Neural cell (in vitro differentiated cells): ENCODE results near the gene PTPN22. TPM values are rescaled to one million over a fixed set of nuclear protein-coding genes. Genes with fewer than 3 reads are reported as not detected.

Source experiments
- H2AFZ ChIP-seq: fragments of 200-600, 300-800 bp; sonication (generic), shearing (Covaris generic); 2 replicates; pipeline ENCODE4 v1.6.0; 2014; ENCODE audit warnings: low read depth, mild to moderate bottlenecking, antibody characterized with exemption, low read length, moderate library complexity
- H3F3A ChIP-seq: fragments of 200-600 bp; shearing (Covaris generic); 2 replicates; pipeline ENCODE4 v1.6.1; 2016; ENCODE audit warnings: mild to moderate bottlenecking, moderate library complexity, mixed read lengths, antibody characterized with exemption, low read length; ENCODE audit not compliant: insufficient read depth, poor library complexity, severe bottlenecking
- H3K27ac ChIP-seq: fragments of 200-600, 300-800 bp; sonication (generic), shearing (Covaris generic); 2 replicates; pipeline ENCODE4 v1.5.1; 2014; ENCODE audit warnings: mild to moderate bottlenecking, low read length, moderate library complexity
- H3K27me3 ChIP-seq: fragments of 300-800, 200-600 bp; sonication (generic), shearing (Covaris generic); 2 replicates; pipeline ENCODE4 v1.6.0; 2014; ENCODE audit warnings: mild to moderate bottlenecking, low read depth, low read length, moderate library complexity; ENCODE audit not compliant: insufficient read depth
- H3K36me3 ChIP-seq: fragments of 300-800, 200-600 bp; sonication (generic), shearing (Covaris generic); 2 replicates; pipeline ENCODE4 v1.5.1; 2014; ENCODE audit warnings: mild to moderate bottlenecking, antibody characterized with exemption, low read length, moderate library complexity; ENCODE audit not compliant: insufficient read depth
- H3K4me2 ChIP-seq: fragments of 300-800, 200-600 bp; sonication (generic), shearing (Covaris generic); 2 replicates; pipeline ENCODE4 v1.6.0; 2014; ENCODE audit warnings: mild to moderate bottlenecking, low read length
- H3K4me3 ChIP-seq: fragments of 300-800, 200-600 bp; sonication (generic), shearing (Covaris generic); 2 replicates; pipeline ENCODE4 v1.5.1; 2014; ENCODE audit warnings: mild to moderate bottlenecking, low read length, moderate library complexity
- H3K79me2 ChIP-seq: fragments of 200-600 bp; shearing (Covaris generic); replicated peaks from 2 replicates; pipeline ENCODE4 v1.6.0; 2014; ENCODE audit warnings: mild to moderate bottlenecking, low read length, moderate library complexity; ENCODE audit not compliant: insufficient read depth
- H3K9ac ChIP-seq: fragments of 300-800, 200-600 bp; sonication (generic), shearing (Covaris generic); 2 replicates; pipeline ENCODE4 v1.6.1; 2016; ENCODE audit warnings: mild to moderate bottlenecking, low read length, mixed read lengths
- H3K9me2 ChIP-seq: fragments of 200-600 bp; shearing (Covaris generic); 2 replicates; pipeline ENCODE4 v1.6.1; 2016; ENCODE audit warnings: mild to moderate bottlenecking, low read length, mixed read lengths; ENCODE audit not compliant: insufficient read depth
- H3K9me3 ChIP-seq: fragments of 200-600, 300-800 bp; sonication (generic), shearing (Covaris generic); 2 replicates; pipeline ENCODE4 v1.6.1; 2016; ENCODE audit warnings: mild to moderate bottlenecking, mixed run types, low read length, moderate library complexity, mixed read lengths
- H4K20me1 ChIP-seq: fragments of 200-600 bp; shearing (Covaris generic); 2 replicates; pipeline ENCODE4 v1.6.1; 2016; ENCODE audit warnings: mild to moderate bottlenecking, mixed run types; ENCODE audit not compliant: insufficient read depth
- CTCF ChIP-seq: fragments of 450-650 bp; IDR thresholded peaks from 2 replicates; pipeline ENCODE4 v1.5.1; 2014; ENCODE audit warnings: antibody characterized with exemption, mild to moderate bottlenecking, moderate library complexity; ENCODE audit not compliant: poor library complexity, severe bottlenecking
- EP300 ChIP-seq: fragments of 450-650 bp; conservative IDR thresholded peaks from 2 replicates; pipeline ENCODE4 v1.6.1; 2014; ENCODE audit warnings: antibody characterized with exemption, mild to moderate bottlenecking, moderate library complexity; ENCODE audit not compliant: poor library complexity, severe bottlenecking
- MXI1 ChIP-seq: fragments of 450-650 bp; conservative IDR thresholded peaks from 2 replicates; pipeline ENCODE4 v1.6.1; 2014; ENCODE audit warnings: antibody characterized with exemption, mild to moderate bottlenecking; ENCODE audit not compliant: poor library complexity, severe bottlenecking
- POLR2AphosphoS5 ChIP-seq: IDR thresholded peaks from 2 replicates; pipeline ENCODE4 v1.6.1; 2012
- RAD21 ChIP-seq: fragments of 450-650 bp; conservative IDR thresholded peaks from 2 replicates; pipeline ENCODE4 v1.6.1; 2014; ENCODE audit warnings: antibody characterized with exemption, mild to moderate bottlenecking, moderate library complexity
- SMC3 ChIP-seq: fragments of 450-650 bp; conservative IDR thresholded peaks from 2 replicates; pipeline ENCODE4 v1.6.1; 2014; ENCODE audit warnings: antibody characterized with exemption, mild to moderate bottlenecking, moderate library complexity; ENCODE audit not compliant: poor library complexity
- TAF1 ChIP-seq: IDR thresholded peaks from 2 replicates; pipeline ENCODE4 v1.6.1; 2012; ENCODE audit warnings: low read depth
- polyA plus RNA-seq: library from polyadenylated mRNA; depleted of rRNA; stranded (reverse); fragments of >200 nt; gene quantifications from 2 replicates; pipeline ENCODE4 v1.2.3, GENCODE V29; 2014
- TF ChIP-seq, protein P1 (sequence below): IDR thresholded peaks from 2 replicates; pipeline ENCODE4 v1.6.1; 2012; ENCODE audit warnings: borderline replicate concordance

The PTPN22 gene
- polyA plus RNA-seq, 1 donor from 2014 or later: 0.92 TPM

- Histone ChIP-seq H3K9me3 (no peaks in the 10 kb centered on the region), H3K9ac (no peak overlapping the region), H3K36me3 (peaks cover 12% of the 10 kb centered on the region), H3K4me2 (no peak overlapping the region), H3K79me2 (peaks cover 62% of the 10 kb centered on the region), H3K4me3 (no peak overlapping the region), H4K20me1 (peaks cover 3% of the 10 kb centered on the region), H3F3A (no peaks in the 10 kb centered on the region), H2AFZ (no peak overlapping the region), H3K9me2 (no peaks in the 10 kb centered on the region), H3K27me3 (no peaks in the 10 kb centered on the region), H3K27ac (no peak overlapping the region)
- no peak for TF ChIP-seq RAD21
- TF ChIP-seq, protein P1, sequence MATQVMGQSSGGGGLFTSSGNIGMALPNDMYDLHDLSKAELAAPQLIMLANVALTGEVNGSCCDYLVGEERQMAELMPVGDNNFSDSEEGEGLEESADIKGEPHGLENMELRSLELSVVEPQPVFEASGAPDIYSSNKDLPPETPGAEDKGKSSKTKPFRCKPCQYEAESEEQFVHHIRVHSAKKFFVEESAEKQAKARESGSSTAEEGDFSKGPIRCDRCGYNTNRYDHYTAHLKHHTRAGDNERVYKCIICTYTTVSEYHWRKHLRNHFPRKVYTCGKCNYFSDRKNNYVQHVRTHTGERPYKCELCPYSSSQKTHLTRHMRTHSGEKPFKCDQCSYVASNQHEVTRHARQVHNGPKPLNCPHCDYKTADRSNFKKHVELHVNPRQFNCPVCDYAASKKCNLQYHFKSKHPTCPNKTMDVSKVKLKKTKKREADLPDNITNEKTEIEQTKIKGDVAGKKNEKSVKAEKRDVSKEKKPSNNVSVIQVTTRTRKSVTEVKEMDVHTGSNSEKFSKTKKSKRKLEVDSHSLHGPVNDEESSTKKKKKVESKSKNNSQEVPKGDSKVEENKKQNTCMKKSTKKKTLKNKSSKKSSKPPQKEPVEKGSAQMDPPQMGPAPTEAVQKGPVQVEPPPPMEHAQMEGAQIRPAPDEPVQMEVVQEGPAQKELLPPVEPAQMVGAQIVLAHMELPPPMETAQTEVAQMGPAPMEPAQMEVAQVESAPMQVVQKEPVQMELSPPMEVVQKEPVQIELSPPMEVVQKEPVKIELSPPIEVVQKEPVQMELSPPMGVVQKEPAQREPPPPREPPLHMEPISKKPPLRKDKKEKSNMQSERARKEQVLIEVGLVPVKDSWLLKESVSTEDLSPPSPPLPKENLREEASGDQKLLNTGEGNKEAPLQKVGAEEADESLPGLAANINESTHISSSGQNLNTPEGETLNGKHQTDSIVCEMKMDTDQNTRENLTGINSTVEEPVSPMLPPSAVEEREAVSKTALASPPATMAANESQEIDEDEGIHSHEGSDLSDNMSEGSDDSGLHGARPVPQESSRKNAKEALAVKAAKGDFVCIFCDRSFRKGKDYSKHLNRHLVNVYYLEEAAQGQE: no peak
Measured at GRCh38 chr1:113797472-113797871, 74.0 kb downstream of the PTPN22 start.

GRCh38 chr1:113793878-113794834 lies 77.4 kb downstream of the PTPN22 start:
- H3K9me3 ChIP-seq: no peaks in the 10 kb centered on the region
- no peak overlapping the region for H3K4me2 ChIP-seq
- no peak overlapping the region for H3K27ac ChIP-seq
- H3K79me2 ChIP-seq: peaks cover 49% of the 10 kb centered on the region
- H3K9me2 ChIP-seq: no peaks in the 10 kb centered on the region
- no peaks in the 10 kb centered on the region for H3F3A ChIP-seq
- H3K4me3 ChIP-seq: no peak overlapping the region
- H4K20me1 ChIP-seq: peaks cover 3% of the 10 kb centered on the region
- no peak overlapping the region for H3K9ac ChIP-seq
- H3K36me3 ChIP-seq: peaks cover 12% of the 10 kb centered on the region
- TF ChIP-seq SMC3: no peak
- TF ChIP-seq, protein P1: no peak
- no peak for TF ChIP-seq POLR2AphosphoS5
- TF ChIP-seq TAF1: no peak
- no peak for TF ChIP-seq MXI1
- TF ChIP-seq EP300: no peak
- no peak for TF ChIP-seq CTCF
- H3K27me3 ChIP-seq: no peaks in the 10 kb centered on the region
- no peak overlapping the region for H2AFZ ChIP-seq
